ENCODE measurements around the gene KIT.
A peak's percentile ranks its signal among the peaks of the same experiment; 100 is the strongest.
"Not testable (repeated sequence)": the region's sequence is repeated elsewhere in the genome, so short reads cannot be mapped to it uniquely, and the experiment has no call there.

KIT gene

GRCh38 chr4:54657551-54658251 is at the start of gene KIT:
TSS of gene KIT (plus strand) at chr4:54657957. CDS start at chr4:54658015, 58 bp downstream.
- H3K4me3 Mint-ChIP-seq: peak within 1 kb of the TSS; percentile 88 to 95
- peaks cover 0 to 2% of the 10 kb centered on the region in 2 donors for H3K36me3 Mint-ChIP-seq
- H3K4me1 Mint-ChIP-seq: peaks cover 17 to 38% of the 10 kb centered on the region in 2 donors
- no peaks in the 10 kb centered on the region for H3K9me3 Mint-ChIP-seq
- H3K27me3 Mint-ChIP-seq: peaks cover 56 to 75% of the 10 kb centered on the region in 2 donors
- H3K27ac Mint-ChIP-seq: peak within 1 kb of the TSS; percentile 90
- DNase-seq (no peak), ATAC-seq (replicated peaks) (peak; percentile 29 to 32)

DNA sequence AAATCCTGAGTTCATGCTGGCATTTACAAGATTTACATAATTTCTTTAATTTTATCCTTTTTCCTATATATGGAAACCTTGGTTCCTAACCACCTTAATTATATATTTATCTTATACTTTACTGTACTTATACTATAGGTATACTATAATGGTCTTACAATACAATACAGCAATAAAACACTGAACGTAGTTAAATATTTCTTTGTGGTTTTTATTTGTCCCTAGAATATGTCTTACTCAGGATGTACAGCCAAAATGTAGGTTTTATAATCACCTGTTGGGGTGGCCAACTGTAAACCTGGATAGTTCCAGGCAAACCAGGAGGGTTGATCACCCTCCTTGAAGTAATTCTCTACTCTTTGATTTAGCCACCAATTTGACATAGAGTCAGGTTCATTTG is 48.4 kb upstream of the KIT start:
- ATAC-seq (replicated peaks): no peak
- Mint-ChIP-seq H3K27me3 (no peaks in the 10 kb centered on the region), H3K9me3 (no peaks in the 10 kb centered on the region), H3K4me1 (no peaks in the 10 kb centered on the region), H3K4me3 (no peak overlapping the region), H3K36me3 (no peaks in the 10 kb centered on the region), H3K27ac (no peak overlapping the region)
- no peak for DNase-seq

DNA sequence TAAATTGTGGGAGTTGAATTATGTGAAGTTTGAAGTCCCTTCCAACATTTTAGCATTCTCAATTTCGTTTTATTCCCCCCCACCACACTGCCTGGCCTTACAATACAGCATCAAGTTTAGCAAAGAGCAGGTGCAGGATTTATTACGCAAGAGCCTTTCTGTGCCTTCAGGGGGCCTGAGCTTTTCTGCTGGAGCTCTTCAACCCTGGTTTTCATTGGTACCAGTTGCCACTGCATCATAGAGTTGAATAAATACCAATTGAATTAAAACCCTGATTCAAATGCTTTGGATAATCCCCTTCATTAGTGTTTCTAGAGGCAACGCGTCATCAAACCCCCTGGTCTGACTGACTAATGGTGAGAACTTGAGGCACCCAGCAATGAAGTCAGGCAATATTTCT is 43.6 kb upstream of the KIT start:
- H3K9me3 Mint-ChIP-seq: no peaks in the 10 kb centered on the region
- H3K27ac Mint-ChIP-seq: no peak overlapping the region
- H3K4me3 Mint-ChIP-seq: no peak overlapping the region
- peaks cover 0 to 4% of the 10 kb centered on the region in 2 donors for H3K27me3 Mint-ChIP-seq
- ATAC-seq (replicated peaks): no peak
- no peaks in the 10 kb centered on the region for H3K36me3 Mint-ChIP-seq
- DNase-seq: no peak
- no peaks in the 10 kb centered on the region for H3K4me1 Mint-ChIP-seq

GRCh38 chr4:54620773-54621172 is 37.0 kb upstream of the KIT start:
- ATAC-seq (replicated peaks): no peak
- Mint-ChIP-seq H3K4me1 (no peaks in the 10 kb centered on the region), H3K27ac (no peak overlapping the region), H3K36me3 (no peaks in the 10 kb centered on the region), H3K27me3 (peaks cover 4 to 5% of the 10 kb centered on the region in 2 donors), H3K9me3 (no peaks in the 10 kb centered on the region), H3K4me3 (no peak overlapping the region)
- no peak for DNase-seq

DNA sequence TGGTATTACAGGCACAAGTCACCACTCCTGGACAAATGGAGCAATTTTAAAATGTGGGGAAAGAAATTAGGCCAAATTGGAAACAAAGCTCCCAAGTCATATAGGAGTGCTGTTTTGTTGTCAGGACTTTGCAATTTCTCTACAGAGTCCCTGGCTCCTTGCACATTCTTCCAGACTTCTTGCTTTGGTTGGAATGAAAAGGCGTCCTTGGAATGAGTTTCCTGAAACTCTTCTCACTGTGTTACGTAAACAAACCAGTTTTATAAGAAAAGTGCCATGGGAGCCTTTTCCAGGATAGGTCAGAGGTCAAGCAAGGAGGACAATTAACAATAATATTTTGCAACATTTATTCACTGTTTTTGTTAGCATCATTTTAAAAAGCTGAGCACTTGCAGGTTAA is 32.4 kb upstream of the KIT start:
- Mint-ChIP-seq H3K27me3 (peaks cover 7 to 24% of the 10 kb centered on the region in 2 donors), H3K36me3 (no peaks in the 10 kb centered on the region), H3K27ac (no peak overlapping the region), H3K4me3 (no peak overlapping the region), H3K9me3 (no peaks in the 10 kb centered on the region), H3K4me1 (no peaks in the 10 kb centered on the region)
- ATAC-seq (replicated peaks): no peak
- no peak for DNase-seq

DNA sequence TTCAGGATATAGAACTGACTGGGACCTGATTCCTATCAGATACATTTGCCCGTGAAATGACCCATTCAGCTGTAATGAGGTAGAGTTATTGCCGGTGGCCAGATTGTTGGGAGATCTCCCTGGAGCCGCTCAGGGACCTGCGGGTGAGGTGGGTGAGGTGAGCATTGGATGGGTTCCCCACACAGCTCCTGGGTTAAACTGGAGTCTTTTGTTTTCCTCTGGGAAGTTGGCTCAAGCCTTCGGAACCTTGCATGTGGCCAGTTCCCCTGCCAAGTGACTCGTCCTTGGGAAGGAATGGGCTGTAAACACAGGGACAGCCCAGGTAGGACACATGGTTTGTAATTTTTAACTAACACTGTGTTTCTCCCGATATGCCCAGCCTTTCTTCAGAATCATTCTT is 31.6 kb upstream of the KIT start:
- ATAC-seq (replicated peaks): no peak
- Mint-ChIP-seq H3K27ac (no peak overlapping the region), H3K9me3 (no peaks in the 10 kb centered on the region), H3K27me3 (peaks cover 7 to 24% of the 10 kb centered on the region in 2 donors), H3K36me3 (no peaks in the 10 kb centered on the region), H3K4me1 (no peaks in the 10 kb centered on the region), H3K4me3 (no peak overlapping the region)
- DNase-seq: no peak

DNA sequence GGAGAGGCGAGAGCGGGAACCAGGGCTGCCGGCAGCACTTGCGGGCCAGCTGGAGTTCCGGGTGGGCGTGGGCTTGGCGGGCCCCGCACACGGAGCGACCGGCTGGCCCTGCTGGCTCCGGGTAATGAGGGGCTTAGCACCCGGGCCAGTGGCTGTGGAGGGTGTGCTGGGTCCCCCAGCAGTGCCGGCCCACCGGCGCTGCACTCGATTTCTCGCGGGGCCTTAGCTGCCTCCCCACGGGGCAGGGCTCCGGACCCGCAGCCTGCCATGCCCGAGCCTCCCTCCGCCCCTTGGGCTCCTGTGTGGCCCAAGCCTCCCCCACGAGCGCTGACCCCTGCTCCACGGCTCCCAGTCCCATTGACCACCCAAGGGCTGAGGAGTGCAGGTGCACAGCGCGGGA is 25.2 kb upstream of the KIT start:
- no peaks in the 10 kb centered on the region for H3K9me3 Mint-ChIP-seq
- no peaks in the 10 kb centered on the region for H3K4me1 Mint-ChIP-seq
- H3K27me3 Mint-ChIP-seq: peaks cover 7 to 9% of the 10 kb centered on the region in 2 donors
- no peaks in the 10 kb centered on the region for H3K36me3 Mint-ChIP-seq
- DNase-seq: no peak
- ATAC-seq (replicated peaks): no peak
- H3K4me3 Mint-ChIP-seq: no peak overlapping the region
- no peak overlapping the region for H3K27ac Mint-ChIP-seq

DNA sequence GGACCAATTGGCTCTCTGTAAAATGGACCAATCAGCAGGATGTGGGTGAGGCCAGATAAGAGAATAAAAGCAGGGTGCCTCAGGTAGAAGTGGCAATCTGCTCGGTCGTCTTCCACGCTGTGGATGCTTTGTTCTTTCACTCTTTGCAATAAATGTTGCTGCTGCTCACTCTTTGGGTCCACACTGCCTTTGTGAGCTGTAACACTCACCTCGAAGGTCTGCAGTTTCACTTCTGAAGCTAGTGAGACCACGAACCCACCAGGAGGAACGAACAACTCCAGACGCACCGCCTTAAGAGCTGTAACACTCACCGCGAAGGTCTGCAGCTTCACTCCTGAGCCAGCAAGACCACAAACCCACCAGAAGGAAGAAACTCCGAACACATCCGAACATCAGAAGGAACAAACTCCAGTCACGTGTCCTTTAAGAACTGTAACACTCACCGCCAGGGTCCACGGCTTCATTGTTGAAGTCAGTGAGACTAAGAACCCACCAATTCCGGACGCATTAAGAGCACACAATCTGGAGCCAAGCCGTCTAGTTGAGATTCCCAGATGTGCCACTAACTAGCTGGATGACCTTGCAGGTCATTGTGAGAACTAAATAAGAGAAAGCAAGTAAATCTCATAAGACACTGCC is 24.5 kb upstream of the KIT start:
- DNase-seq; H3K27me3 Mint-ChIP-seq; H3K9me3 Mint-ChIP-seq; ATAC-seq (replicated peaks); H3K4me3 Mint-ChIP-seq; H3K4me1 Mint-ChIP-seq; H3K36me3 Mint-ChIP-seq; H3K27ac Mint-ChIP-seq: not testable (repeated sequence)

DNA sequence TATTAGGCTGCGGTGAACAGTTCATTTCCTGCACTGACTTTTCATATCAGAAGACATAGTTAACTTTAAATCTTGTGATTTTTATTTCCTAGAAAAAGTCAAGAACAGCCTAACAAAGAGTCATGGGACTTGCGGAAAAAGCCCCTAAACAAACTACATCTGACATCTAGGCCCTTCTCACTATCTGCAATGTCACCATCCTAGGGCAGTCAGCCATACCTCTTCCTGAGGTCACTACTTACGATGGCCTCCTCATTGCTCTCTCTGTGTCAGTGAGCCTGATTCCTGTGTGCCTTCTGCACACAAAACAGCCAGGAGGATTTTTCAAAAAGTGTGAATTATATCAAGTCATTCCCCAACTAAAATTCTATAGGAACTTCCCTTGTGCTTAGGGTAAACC is 22.4 kb upstream of the KIT start:
- Mint-ChIP-seq H3K4me3 (no peak overlapping the region), H3K4me1 (no peaks in the 10 kb centered on the region), H3K27ac (no peak overlapping the region), H3K36me3 (no peaks in the 10 kb centered on the region), H3K27me3 (no peaks in the 10 kb centered on the region), H3K9me3 (no peaks in the 10 kb centered on the region)
- no peak for DNase-seq
- ATAC-seq (replicated peaks): no peak

- Mint-ChIP-seq H3K27ac (no peak overlapping the region), H3K27me3 (no peaks in the 10 kb centered on the region), H3K4me1 (no peaks in the 10 kb centered on the region), H3K9me3 (no peaks in the 10 kb centered on the region), H3K4me3 (no peak overlapping the region), H3K36me3 (no peaks in the 10 kb centered on the region)
- DNase-seq (no peak), ATAC-seq (replicated peaks) (no peak)
Measured at GRCh38 chr4:54637325-54637724, 20.4 kb upstream of the KIT start.

DNA sequence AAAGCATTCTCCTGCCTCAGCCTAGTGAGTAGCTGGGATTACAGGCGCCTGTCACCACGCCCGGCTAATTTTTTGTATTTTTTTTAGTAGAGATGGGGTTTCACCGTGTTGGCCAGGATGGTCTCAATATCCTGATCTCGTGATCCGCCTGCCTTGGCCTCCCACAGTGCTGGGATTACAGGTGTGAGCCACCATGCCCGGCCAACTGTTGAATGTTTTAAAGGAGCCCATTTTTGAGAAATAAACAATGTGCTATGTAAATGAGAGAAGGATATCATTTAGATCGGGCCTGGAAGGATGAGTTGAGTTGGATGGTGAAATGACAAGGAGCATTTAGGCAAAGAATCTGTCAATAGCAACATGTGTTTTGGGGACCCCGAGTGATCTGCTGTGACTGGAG is 16.7 kb upstream of the KIT start:
- H3K36me3 Mint-ChIP-seq; DNase-seq; H3K9me3 Mint-ChIP-seq; ATAC-seq (replicated peaks); H3K4me1 Mint-ChIP-seq; H3K4me3 Mint-ChIP-seq; H3K27ac Mint-ChIP-seq; H3K27me3 Mint-ChIP-seq: not testable (repeated sequence)

- H3K27me3 Mint-ChIP-seq: no peaks in the 10 kb centered on the region
- H3K36me3 Mint-ChIP-seq: no peaks in the 10 kb centered on the region
- H3K4me3 Mint-ChIP-seq: no peak overlapping the region
- no peaks in the 10 kb centered on the region for H3K9me3 Mint-ChIP-seq
- ATAC-seq (replicated peaks) (no peak), DNase-seq (no peak)
- H3K27ac Mint-ChIP-seq: no peak overlapping the region
- H3K4me1 Mint-ChIP-seq: no peaks in the 10 kb centered on the region
Measured at GRCh38 chr4:54643172-54643571, 14.6 kb upstream of the KIT start.

DNA sequence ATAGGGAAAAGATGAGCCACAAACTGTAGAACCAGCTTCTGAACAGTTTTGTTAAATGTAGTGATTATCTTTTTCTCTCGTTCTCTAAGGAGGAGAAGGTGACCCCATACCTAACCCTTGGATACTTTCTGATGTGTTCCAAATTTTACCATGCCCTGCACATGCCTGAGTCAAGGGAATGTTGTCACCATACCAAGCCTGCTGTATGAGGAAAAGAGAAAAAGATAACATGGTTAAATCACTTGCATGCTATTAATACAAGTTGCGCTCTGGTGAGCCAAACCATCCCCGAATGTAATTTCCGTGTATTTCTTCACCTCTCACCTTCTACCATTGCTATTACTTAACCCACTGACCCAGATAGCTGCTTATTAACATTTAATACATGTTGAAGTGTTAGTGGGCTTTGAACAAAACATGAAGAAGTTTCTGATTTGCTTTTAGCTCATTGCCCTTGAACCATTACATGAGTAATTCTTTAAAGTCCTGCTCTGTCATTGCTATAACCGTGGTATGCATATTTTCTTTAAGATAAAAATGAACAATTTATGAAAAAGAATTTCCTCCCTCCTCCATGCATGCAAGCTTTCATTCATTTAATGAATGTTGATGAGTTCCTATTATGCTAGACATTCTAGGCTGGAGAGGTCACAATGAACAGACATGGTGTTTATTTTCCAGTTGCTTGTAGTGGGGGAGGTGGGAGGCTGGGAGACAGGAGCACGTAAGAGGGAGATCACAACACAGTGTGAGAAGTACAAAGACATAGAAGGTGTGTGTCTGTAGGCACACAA is 13.6 kb upstream of the KIT start:
- Mint-ChIP-seq H3K4me1 (no peaks in the 10 kb centered on the region), H3K27me3 (no peaks in the 10 kb centered on the region), H3K9me3 (no peaks in the 10 kb centered on the region), H3K36me3 (no peaks in the 10 kb centered on the region), H3K27ac (no peak overlapping the region), H3K4me3 (no peak overlapping the region)
- no peak for ATAC-seq (replicated peaks)
- no peak for DNase-seq

DNA sequence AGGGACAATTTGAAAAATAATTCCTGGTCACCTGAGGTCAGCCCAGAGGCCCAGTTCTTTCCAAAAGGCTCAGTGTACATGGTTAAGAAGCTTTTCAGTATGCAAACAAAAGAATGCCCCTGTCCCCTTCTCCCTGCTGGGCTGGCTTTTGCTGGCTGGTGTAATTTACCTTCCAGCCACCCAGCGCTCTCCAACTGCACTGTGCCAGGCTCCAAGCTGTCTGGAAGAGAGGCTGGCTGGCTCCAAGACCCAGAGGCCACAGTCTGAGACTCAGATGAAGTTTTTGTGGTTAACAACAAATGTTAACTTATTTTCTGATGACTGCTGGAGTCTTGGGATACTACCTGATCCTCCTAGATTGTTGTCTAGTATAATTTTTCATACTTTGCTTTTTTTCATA is 11.9 kb upstream of the KIT start:
- no peaks in the 10 kb centered on the region for H3K27me3 Mint-ChIP-seq
- H3K4me1 Mint-ChIP-seq: no peaks in the 10 kb centered on the region
- ATAC-seq (replicated peaks) (no peak), DNase-seq (no peak)
- no peaks in the 10 kb centered on the region for H3K9me3 Mint-ChIP-seq
- H3K36me3 Mint-ChIP-seq: no peaks in the 10 kb centered on the region
- H3K27ac Mint-ChIP-seq: no peak overlapping the region
- no peak overlapping the region for H3K4me3 Mint-ChIP-seq

DNA sequence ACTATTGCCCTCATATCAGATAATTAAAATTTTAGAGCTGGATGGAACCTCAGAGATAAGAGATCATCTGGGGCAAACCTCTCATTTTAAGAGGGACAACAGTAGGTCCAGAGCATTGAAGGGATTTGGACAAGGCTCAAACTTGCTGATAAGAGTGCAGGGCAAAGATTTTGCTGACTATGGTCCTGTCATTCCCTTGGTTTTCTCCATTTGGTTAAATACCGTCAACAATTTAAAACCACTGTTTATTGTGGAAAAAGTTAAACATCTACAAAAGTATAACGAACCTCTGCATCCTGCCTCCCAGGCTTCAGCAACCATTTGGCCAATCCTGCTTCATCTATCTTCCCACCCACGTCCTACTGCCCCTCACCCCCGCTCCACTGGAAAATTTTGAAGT is 10.7 kb upstream of the KIT start:
- Mint-ChIP-seq H3K36me3 (no peaks in the 10 kb centered on the region), H3K4me1 (no peaks in the 10 kb centered on the region), H3K27ac (no peak overlapping the region), H3K27me3 (peaks cover 6% of the 10 kb centered on the region in 2 donors), H3K4me3 (no peak overlapping the region), H3K9me3 (no peaks in the 10 kb centered on the region)
- DNase-seq (no peak), ATAC-seq (replicated peaks) (no peak)

All from stimulated activated naive B cell treated with anti-CD40 and anti-IgM and Interleukin-4, amounts not matched to agents 10 μg/mL and 1 μg/mL and 100 μg/mL, for 72 hours (primary cell).